ENCODE measurements around the gene BCL2L1.
"Not testable (repeated sequence)": the region's sequence is repeated elsewhere in the genome, so short reads cannot be mapped to it uniquely, and the experiment has no call there.

Gene BCL2L1

DNA sequence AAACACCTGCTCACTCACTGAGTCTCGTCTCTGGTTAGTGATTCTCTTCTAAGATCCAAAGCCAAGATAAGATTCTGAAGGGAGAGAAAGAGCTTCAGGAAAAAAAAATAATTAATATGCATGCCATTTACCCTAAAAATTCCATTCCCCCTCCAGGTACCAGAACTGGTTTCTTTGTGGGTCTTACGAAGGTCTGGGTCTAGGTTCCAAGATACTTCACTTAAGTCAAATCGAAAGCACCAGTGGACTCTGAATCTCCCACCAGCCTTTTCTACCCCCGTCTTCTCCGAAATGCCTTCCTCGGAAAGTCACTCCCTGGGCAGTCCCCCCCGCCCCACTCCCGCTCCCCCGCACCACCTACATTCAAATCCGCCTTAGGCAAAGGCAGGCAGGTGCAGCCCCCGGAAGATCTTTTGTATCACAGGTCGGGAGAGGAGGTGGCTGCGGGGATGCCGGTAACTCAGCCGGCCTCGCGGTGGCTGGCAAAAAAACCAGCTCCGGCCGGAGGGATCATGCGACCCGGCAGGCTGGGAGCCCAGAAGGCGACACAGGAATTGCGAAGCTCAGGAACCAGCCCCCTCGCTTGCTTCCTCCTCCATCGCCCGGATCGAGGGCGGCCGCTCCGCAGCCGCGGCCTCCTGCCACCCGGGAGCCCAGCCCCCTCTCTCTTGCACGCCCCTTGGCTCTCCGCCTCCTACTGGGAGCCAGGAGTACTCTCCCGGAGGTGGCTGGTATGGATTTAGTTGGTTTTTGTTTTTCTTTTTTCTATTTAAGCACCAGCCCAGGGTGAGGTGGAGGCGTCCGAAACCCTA lies at the start of gene BCL2L1:
Gene BCL2L1, minus strand, starts transcription at position 612 of the 812 bp plus-strand sequence. CDS start 650 bp downstream, outside the sequence.
- DNase-seq, result peak; percentile 62

DNA sequence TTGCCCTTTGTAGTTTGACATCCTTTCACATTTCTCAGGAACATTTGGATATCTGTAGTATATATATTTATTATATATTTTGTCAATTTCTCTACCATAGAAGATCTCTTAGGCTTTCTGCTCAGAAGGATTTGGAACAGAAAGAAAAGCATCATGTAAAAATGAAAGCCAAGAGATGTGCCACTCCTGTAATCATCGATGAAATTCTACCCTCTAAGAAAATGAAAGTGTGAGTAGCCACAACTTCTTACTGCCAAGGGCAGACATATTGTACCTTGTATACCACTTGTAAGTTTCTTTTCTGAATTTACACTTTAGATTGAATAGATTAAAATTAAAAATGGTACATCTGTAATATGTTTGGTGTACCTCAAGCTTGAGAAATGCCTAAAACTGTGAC lies 47.6 kb upstream of the BCL2L1 start:
- no peak for DNase-seq

DNA sequence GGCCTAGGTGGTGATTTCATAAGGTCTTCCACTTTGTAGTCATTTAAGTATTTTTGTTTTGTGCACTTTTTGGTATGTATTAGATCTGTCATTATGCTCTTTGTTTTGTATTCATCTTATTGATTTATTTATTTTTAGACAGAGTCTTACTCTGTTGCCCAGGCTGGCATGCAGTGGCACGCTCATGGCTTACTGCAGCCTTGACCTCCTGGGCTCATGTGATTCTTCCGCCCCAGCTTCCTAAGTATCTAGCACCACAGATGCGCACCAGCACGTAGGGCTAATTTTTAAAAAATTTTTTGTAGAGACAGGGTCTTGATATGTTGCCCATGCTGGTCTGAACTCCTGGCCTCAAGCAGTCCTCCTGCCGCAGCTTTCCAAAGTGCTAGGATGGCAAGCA lies 47.0 kb upstream of the BCL2L1 start:
- DNase-seq, result no peak

DNA sequence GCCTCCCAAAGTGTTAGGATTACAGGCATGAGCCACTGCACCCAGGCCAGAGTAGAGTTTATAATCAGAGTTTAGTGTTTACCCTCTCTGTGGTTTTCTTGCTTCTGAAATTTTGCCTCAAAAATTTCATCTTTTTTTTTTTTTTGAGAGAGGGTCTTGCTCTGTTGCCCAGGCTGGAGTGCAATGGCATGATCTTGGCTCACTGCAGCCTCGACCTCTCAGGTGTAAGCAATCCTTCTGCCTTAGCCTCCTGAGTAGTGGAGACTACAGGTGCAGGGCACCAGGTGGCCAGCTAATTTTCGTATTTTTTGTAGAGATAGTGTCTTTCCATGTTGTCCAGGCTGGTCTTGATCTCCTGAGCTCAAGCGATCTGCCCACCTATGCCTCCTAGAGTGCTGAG lies 45.1 kb upstream of the BCL2L1 start:
- no peak for DNase-seq

DNA sequence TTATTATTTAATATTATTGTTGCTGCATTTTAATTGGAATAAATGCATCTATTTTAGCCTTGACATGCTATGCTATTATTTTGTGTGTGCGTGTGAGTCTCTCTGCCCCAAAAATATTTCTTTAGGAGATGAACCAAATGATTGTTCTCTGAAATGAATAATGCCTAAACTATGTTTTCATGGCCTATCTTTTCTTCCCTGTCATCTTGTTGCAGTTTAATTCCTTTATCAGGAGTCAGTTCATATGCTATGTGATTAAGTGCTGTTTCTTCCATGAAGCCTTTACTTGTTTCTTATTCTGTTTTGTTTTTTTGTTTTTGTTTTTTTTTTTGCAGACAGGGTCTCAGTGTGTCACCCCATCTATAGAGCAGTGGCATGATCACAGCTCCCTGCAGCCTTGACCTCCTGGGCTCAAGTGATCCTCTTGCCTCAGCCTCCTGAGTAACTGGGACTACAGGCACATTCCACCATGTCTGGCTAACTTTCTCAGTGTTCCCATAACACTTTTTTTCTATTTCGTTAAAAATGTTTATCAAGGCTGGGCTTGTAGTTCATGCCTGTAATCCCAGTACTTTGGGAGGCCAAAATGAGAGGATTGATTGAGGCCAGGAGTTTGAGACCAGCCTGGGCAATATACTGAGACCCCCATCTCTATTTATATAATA lies 42.1 kb upstream of the BCL2L1 start:
- DNase-seq, result no peak

DNA sequence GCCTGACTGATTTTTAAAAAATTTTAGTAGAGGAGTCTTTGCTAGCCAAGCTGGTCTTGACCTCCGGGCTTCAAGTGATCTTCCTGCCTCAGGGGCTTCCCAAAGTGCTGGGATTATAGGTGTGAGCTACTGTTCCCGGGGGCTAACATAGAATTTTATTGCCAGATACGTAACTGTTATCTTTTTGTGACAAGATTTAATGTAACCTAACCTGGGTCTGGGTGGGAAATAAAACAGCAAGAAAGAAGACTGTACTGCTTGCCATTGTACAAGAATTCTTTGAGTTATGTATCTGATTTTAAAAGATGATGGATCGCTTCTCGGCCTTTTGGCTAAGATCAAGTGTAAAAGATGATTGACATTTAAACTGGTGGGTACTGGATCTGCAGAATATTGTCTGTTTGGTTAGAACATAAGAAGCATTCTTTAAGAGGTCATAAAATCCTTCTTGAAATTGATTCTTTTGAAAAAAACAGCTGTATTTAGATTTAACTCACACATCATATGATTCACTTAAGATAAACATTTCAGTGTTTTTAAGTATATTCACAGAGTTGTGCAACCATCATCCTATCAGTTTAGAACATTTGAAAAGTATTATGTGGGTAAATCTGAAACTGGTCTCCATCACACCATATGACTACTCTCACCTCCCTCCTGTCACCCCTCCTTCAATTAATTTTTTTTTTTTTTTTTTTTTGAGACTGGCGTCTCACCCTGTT lies 38.0 kb upstream of the BCL2L1 start:
- no peak for DNase-seq

DNA sequence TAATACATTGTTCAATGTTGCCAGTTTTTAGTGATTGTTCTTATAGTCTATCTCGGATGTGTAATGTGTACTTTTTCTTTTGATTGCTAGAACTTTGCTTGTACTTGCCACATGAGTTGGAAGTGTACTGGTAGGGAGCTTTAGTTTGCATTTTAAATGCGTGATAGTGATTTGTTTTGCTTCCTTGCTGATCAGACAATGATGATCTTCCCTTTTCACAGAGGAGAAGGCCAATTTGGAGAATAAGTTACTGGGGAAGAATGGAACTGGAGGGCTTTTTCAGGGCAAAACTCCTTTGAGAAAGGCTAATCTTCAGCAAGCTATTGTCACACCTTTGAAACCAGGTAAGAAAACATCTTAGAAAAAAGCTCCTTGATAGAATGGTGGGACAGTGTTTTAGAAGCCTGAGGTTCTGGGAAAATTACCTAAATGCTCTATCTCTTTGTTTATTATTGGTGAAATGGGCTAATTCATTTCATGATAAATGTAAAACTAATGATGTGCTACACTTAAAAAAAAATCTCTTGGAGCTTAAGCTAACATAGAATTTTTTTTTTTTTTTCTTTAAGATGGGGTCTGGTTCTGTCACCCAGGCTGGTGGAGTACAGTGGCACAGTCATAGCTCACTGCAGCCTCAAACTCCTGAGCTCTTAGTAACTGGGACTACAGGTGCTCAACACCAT lies 37.3 kb upstream of the BCL2L1 start:
- DNase-seq, result no peak

DNA sequence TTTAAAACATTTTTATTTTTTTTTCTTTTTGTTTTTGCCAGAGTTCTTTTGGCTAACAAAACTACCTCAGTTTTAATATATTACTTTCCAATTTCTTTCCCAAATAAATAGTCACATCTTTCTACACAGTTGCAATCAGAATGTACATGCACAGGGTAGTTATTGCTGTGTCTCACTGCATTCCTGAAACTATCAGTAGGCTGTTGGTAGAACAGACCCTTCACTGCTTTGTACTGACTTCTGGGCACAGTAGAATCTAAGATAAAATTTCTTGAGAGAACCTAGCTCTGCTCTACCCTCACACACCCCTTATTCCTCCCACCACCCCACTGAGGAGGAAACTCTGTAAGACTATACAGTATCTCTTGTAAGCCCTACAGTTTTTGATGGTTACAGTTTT lies 36.3 kb upstream of the BCL2L1 start:
- DNase-seq, result no peak

DNA sequence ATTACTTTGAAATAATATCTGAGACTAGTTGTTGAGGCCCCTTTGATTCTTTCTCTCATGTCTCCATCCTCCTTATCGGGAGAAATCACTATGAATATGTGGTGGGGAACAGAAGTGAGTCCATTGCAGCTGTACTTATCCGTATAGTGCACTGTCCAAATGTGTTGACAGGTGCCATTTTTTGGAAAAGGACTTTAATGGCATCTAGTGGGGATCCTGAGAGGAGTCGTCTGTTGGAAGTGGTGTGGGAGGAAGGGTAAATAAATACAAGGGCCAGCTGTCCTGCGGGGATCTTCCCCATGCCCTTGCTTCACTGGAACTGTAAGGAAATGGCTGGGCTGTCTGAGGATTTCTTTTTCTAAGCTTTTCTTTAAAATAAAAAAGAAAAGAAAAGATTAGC lies 35.9 kb upstream of the BCL2L1 start:
- DNase-seq, result no peak

DNA sequence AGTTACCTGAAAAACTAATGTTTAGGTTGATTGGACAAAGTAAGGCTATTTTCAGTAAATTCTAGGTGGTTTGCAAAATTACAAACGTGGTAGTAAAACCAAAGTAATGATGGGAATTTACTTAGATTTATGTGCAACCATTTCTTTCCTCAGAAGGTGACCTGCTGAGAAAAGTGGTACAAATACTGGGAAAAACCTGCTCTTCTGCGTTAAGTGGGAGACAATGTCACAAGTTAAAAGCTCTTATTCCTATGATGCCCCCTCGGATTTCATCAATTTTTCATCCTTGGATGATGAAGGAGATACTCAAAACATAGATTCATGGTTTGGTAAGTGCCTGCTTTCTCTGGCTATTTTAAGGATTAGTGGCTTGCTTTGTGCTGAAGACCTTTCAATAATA lies 34.6 kb upstream of the BCL2L1 start:
- no peak for DNase-seq

DNA sequence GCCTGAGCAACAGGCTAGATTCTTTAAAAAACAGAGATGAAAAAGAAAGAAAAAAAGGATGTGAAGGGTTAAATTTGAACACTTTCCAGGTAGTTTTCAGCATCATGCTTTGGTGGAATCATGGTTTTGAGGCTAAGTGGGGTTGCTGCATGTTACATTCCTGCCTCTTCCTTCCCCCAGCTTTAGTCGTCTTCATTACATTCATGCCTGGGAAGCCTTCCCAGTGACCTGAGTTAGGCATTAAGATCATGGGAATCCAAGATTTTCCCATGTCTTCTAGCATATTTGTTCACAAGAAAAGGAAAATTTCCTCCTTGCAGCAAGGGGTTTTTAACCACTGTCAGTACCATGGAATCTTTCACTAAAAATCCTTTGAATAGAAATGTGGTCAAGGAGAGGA lies 28.5 kb upstream of the BCL2L1 start:
- DNase-seq, result no peak

DNA sequence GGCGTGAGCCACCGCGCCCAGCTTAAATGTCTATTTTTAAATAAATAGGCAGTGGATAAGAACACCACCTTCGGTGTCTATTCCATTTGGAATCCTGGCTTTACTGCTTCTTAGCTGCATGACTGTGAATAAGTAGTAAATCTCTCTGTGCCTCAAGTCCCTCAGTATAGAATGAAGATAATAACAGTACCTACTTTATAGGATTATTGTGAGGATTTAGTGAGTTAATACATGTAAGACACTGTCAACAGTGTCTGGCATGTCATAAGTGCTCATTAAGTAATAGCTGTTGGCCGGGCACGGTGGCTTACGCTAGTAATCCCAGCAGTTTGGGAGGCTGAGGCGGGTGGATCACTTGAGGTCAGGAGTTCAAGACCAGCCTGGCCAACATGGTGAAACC lies 26.6 kb upstream of the BCL2L1 start:
- no peak for DNase-seq

DNA sequence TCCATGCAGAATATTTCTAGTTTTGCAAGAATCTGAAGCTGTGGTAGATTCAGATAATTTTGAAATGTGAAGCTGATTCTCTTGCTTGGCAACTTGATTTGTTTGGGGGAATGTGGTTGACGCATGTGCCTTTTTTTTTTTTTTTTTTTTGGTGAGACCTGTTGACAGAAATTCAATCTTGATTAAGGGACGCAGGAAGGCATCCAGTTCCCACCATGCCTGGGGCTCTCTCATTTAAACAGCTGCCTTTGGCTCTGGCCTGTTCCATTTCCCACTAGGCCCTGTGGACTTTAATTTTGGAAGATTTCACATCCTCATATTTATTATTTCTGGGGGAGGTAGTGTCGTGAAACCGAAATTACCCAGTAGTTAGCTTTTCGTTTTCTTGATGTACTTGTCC lies 25.0 kb upstream of the BCL2L1 start:
- no peak for DNase-seq

DNA sequence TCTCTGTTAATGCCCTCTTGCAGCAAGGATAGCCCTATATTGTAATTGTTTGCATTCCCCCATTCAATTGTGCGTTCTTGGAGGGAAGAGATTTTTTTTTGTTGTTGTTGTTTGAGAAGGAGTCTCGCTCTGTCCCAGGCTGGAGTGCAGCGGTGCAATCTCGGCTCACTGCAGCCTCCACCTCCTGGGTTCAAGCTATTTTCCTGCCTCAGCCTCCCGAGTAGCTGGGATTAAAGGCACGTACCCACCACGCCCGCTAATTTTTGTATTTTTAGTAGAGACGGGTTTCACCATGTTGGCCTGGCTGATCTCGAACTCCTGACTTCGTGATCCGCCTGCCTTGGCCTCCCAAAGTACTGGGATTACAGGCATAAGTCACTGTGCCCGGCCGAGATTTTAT lies 24.4 kb upstream of the BCL2L1 start:
- not testable (repeated sequence) for DNase-seq

DNA sequence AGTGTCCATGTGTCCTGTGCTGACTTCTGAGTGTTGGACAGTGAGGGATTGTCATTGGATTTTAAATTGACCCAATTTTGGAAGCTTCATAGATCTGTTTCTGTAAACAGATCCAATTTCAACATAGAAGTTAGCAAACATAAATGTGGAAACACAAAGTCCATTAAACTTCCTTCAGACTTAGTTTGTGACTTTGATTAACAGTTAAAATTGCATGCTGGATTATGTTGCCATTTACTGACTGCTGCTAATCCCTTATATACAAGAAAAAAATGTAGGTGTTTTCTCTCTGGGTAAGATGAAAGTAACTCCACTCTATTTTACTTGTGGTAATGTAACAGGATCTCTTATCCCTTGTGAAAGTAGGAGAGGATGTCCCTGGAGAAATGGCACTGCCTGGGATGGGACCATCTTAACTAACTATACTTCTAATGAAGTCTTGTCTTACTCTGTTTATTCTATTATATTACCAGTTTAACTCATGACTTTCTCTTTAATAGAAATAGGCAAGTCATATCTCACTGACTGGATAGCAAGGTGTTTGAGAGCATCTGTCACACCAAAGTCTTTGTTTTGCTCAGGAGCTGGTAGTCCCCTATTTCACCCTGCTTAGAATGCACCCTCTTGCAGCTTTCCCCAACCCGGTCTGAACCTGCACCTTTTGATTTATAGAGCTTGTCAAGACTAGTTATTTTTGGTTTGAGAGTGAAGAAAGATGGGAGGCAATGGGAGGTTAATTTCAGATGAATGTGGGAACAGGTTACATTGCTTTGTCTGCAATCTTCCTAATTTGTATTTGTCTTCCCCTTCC lies 23.6 kb upstream of the BCL2L1 start:
- DNase-seq, result no peak

DNA sequence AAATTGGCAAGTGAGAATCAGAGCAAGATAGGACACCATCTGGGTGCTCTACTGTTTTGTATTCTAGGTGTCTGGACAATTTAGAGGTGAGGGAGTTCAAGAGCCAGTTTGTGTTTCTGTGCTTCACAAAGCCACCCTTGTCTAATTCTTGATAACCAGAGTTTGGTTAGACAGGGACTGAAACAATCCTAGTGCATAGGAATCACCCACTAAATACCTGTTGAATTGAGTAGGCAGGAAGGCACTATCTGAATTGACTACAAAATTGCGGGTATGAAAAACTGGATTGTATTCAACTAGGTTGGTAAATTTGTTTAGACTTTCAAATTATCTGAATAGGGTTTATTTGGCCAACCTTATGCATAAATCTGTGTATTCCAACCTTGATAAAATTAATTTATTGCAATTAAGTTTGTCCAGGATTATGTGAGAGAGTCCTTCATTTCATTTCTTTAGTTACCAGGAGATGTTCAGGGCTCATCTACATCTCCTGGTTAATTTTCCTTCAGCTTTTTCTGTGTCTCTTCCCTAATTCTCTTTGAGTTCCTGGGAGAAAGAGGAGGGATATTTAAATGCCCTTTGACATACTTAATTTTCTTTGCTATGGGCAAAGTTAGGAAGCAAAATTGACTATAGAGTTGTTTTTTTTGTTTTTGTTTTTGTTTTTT lies 18.1 kb upstream of the BCL2L1 start:
- DNase-seq, result no peak

DNA sequence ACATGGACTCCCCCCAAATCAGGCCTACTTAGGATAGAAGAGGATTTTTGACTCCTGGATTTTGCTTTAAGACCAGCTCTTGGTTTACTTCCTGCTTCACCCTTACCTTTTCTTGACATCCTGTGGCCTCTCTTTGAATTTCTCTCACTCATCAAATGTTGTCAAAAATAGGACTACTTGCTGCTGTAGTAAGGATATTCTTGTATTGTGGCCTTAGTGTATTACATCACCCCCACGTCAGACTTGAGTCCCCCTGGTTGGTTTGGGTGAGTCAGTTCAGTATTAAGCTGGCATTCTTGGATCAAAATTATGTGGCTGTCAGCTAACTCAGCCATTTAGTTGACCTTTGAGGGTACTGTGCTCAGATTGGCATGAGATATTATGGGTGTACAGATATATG lies 17.5 kb upstream of the BCL2L1 start:
- no peak for DNase-seq

DNA sequence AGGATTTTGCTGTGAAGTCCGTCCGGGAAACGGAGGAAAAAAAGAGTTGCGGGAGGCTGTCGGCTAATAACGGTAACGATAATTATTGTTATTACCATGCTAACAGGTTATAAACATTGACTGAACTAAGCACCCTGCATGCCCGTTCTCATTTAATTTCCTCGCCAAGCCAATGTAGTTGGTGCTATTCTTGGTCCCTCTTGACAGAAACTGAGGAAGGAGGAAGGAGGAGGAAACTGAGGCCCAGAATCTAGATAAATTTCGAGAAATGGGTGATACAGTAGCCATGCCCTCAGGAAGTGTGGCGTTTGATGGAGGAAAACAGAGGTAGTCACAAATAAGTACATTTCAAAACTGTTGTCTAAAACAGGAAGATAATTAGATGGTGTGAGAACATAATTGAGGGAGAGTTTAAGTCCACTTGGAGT lies 16.9 kb upstream of the BCL2L1 start:
- no peak for DNase-seq

DNA sequence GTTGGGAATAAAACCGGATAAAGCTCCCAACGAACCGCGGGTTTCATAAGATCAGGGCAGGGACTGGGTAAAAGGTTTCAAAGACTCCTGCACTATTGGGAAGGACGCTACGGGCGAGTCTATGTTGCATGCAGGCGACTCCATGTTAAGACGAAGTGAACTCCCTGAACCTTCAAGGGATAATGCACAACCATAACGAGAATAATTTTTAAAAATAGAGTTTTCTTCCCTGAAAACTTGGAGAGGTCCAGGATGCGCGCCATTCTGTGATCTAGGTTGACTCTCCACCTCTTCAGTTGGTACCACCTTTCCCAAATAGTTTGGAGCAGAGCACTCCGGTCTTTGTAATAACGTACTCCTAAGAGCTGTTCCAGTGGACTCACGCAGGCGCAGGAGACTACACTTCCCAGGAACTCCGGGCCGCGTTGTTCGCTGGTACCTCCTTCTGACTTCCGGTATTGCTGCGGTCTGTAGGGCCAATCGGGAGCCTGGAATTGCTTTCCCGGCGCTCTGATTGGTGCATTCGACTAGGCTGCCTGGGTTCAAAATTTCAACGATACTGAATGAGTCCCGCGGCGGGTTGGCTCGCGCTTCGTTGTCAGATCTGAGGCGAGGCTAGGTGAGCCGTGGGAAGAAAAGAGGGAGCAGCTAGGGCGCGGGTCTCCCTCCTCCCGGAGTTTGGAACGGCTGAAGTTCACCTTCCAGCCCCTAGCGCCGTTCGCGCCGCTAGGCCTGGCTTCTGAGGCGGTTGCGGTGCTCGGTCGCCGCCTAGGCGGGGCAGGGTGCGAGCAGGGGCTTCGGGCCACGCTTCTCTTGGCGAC lies 16.3 kb upstream of the BCL2L1 start, which contains the start of gene TPX2:
Gene TPX2, plus strand, starts transcription at position 562 of the 821 bp plus-strand sequence. CDS start 18,187 bp downstream, outside the sequence.
- peak; percentile 86 for DNase-seq

DNA sequence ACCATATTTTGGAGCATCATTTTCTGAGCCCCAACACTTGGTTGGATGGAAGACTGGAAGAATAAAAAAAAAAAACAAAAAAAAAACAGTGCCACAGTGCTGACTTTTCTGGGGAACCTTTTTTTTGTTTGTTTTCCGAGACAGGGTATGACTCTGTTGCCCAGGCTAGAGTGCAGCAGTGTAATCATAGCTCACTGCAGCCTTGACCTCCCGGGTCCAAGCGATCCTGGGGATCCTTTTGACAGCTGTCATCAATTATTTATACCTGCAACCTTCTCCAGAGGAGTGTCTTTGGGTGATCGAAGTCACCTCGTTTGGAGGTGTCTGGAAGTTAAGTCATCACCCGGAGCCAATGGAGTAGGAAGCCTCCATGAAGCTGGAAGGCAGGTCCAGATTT lies 8.7 kb upstream of the BCL2L1 start:
- DNase-seq, result no peak
